Chondrocyte (in vitro differentiated cells): ENCODE data around the gene TMEFF2. TPM values are rescaled to one million over a fixed set of nuclear protein-coding genes. Genes with fewer than 3 reads are reported as not detected.
A peak's percentile ranks its signal among the peaks of the same experiment; 100 is the strongest.

Experiments
- DNase-seq: peaks from one replicate; pipeline ENCODE4 v3.0.0; 2021; ENCODE audit warnings: mixed read lengths, low spot score
- H3K27ac Mint-ChIP-seq: one replicate; pipeline ENCODE4 v1.8.0; 2021; ENCODE audit warnings: mild to moderate bottlenecking, moderate library complexity, mixed read lengths; ENCODE audit not compliant: unreplicated experiment
- H3K27me3 Mint-ChIP-seq: 2 replicates; pipeline ENCODE4 v1.8.0; 2021; ENCODE audit warnings: low read depth, mixed read lengths
- H3K36me3 Mint-ChIP-seq: 2 replicates; pipeline ENCODE4 v1.8.0; 2021; ENCODE audit warnings: low read depth, mixed read lengths
- H3K4me1 Mint-ChIP-seq: 2 replicates; pipeline ENCODE4 v1.8.0; 2021; ENCODE audit warnings: low read depth, mild to moderate bottlenecking, mixed read lengths
- H3K4me3 Mint-ChIP-seq: one replicate; pipeline ENCODE4 v1.8.0; 2021; ENCODE audit warnings: mild to moderate bottlenecking, moderate library complexity, mixed read lengths; ENCODE audit not compliant: unreplicated experiment
- H3K9me3 Mint-ChIP-seq: 2 replicates; pipeline ENCODE4 v1.8.0; 2021; ENCODE audit warnings: low read depth, mixed read lengths
- CTCF ChIP-seq: fragments of 200-600 bp; sonication (generic); IDR thresholded peaks from 2 replicates; pipeline ENCODE4 v1.5.0; 2021; ENCODE audit warnings: antibody characterized with exemption, mild to moderate bottlenecking, moderate library complexity
- total RNA-seq: library from RNA; stranded (reverse); gene quantifications from 3 replicates; pipeline ENCODE4 v1.2.1, GENCODE V29; 2021

Gene TMEFF2
- total RNA-seq, 1 donor from 2014 or later, result 1.5 TPM

DNA sequence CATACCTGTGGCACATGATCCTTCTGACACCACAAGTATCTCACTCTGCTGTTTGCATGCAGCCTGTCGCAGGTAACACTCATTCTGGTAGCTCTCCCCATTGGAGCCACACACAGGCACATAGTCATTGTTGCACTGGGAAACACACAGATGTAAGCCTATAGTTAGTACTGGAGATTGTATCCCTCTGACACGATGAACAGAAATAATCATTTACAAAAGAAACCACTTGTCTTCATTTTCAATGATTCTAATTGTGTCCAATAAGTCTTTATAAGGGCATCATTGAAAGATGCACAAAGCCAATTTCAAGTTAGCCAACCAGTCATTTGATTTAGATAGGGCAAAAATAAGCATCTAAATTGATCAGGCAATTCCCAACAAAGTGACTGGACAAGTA is 10.4 kb downstream of the TMEFF2 start:
- H3K27ac Mint-ChIP-seq, result no peak overlapping the region
- H3K4me3 Mint-ChIP-seq, result no peak overlapping the region
- no peaks in the 10 kb centered on the region for H3K4me1 Mint-ChIP-seq
- DNase-seq, result no peak
- H3K9me3 Mint-ChIP-seq, result no peaks in the 10 kb centered on the region
- no peaks in the 10 kb centered on the region for H3K36me3 Mint-ChIP-seq
- H3K27me3 Mint-ChIP-seq, result no peaks in the 10 kb centered on the region
- TF ChIP-seq CTCF, result no peak

DNA sequence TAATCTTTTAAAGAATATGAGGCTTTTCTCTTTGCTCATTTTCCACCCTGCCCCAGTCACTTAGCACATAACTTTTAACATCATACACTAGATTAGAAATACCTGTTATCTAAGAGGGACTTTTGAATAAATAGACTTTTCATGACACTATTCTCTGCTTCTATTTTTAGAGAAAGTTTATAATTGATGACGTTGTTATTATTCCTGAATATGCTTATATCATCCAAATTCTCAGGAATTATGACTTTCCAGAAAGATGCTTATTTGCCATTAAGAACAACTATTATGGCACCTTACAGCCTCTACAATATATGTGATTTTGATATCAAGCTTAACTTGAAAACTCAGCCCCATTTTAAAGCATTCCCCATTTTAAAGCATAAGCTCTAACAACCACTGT is 11.4 kb downstream of the TMEFF2 start:
- Mint-ChIP-seq H3K4me3 (no peak overlapping the region), H3K4me1 (no peaks in the 10 kb centered on the region), H3K27ac (no peak overlapping the region), H3K36me3 (no peaks in the 10 kb centered on the region), H3K27me3 (no peaks in the 10 kb centered on the region), H3K9me3 (no peaks in the 10 kb centered on the region)
- no peak for DNase-seq
- no peak for TF ChIP-seq CTCF

DNA sequence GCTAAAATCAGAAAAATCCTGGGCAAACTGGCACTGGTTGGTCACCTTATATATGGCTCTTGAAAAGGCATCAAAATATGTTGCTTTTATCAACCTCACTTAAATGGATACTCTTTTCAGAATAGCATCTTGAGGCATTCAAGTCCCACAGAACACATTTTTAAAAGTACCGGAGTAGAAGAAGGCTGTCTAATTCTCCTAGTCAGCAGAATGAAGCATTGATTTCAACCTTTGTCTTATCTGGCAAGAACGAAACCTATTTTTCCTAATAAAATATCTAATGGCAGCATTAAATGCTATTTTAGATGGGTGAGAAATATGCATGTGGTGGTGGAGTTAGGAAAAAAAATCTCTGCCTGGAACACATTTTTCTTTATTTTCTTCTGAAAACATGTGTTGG is 27.8 kb downstream of the TMEFF2 start:
- Mint-ChIP-seq H3K27ac (no peak overlapping the region), H3K27me3 (no peaks in the 10 kb centered on the region), H3K4me3 (no peak overlapping the region), H3K36me3 (no peaks in the 10 kb centered on the region), H3K9me3 (no peaks in the 10 kb centered on the region), H3K4me1 (peaks cover 11% of the 10 kb centered on the region)
- no peak for DNase-seq
- TF ChIP-seq CTCF, result no peak

GRCh38 chr2:192165842-192166241 is 28.9 kb downstream of the TMEFF2 start:
- Mint-ChIP-seq H3K36me3 (no peaks in the 10 kb centered on the region), H3K27me3 (no peaks in the 10 kb centered on the region), H3K27ac (no peak overlapping the region), H3K4me1 (peaks cover 21% of the 10 kb centered on the region), H3K4me3 (no peak overlapping the region), H3K9me3 (no peaks in the 10 kb centered on the region)
- no peak for DNase-seq
- no peak for TF ChIP-seq CTCF

GRCh38 chr2:192162392-192163042 is 32.2 kb downstream of the TMEFF2 start:
- H3K9me3 Mint-ChIP-seq, result no peaks in the 10 kb centered on the region
- H3K4me1 Mint-ChIP-seq, result peaks cover 53% of the 10 kb centered on the region
- H3K4me3 Mint-ChIP-seq, result no peak overlapping the region
- peak; percentile 99 for TF ChIP-seq CTCF
- H3K27me3 Mint-ChIP-seq, result no peaks in the 10 kb centered on the region
- no peak for DNase-seq
- H3K27ac Mint-ChIP-seq, result no peak overlapping the region
- no peaks in the 10 kb centered on the region for H3K36me3 Mint-ChIP-seq
